Naive thymus-derived CD4-positive, alpha-beta T cell (primary cell): ENCODE measurements around the gene LPO. TPM values are rescaled to one million over a fixed set of nuclear protein-coding genes. Genes with fewer than 3 reads are reported as not detected.

Experiments
- ATAC-seq: fragments of 150-1000 bp; cut with Tn5 transposase; 2 replicates; pipeline ENCODE4 v1.10.0; 2021; ENCODE audit warnings: mild to moderate bottlenecking, moderate library complexity
- CTCF ChIA-PET: fragments of 350-600 bp; sonication (Branson Sonifier 250); formaldehyde crosslinking; loops from one replicate; lab custom pipeline; 2021; ENCODE audit warnings: antibody characterized with exemption; lab: Charles Lee
- POLR2A ChIA-PET: fragments of 350-600 bp; sonication (Branson Sonifier 250); formaldehyde crosslinking; loops from one replicate; lab custom pipeline; 2021; ENCODE audit warnings: antibody characterized with exemption, inconsistent platforms; lab: Charles Lee
- DNase-seq, 9 donors: peaks; one replicate each; pipeline versions ENCODE4 v3.0.0 to v3.0.0-alpha.2; 2020 to 2022; ENCODE audit warnings: mixed read lengths in 1 of 9
- H3K27ac ChIP-seq: one replicate; pipeline ENCODE4 v1.7.0; 2013; ENCODE audit warnings: mild to moderate bottlenecking, low read depth, low read length, moderate library complexity
- H3K27me3 ChIP-seq, 2 donors: one replicate each; pipeline ENCODE4 v1.7.0; 2013; ENCODE audit warnings: low read length in 2 of 2, mild to moderate bottlenecking in 2 of 2, moderate library complexity in 2 of 2; ENCODE audit not compliant: control insufficient read depth in 2 of 2, insufficient read depth in 2 of 2
- H3K36me3 ChIP-seq, 3 experiments: 1 replicate in 2 of 3; 2 replicates in 1 of 3; pipeline ENCODE4 v1.7.0; 2013; ENCODE audit warnings: low read length in 3 of 3, mild to moderate bottlenecking in 3 of 3, moderate library complexity in 1 of 3; ENCODE audit not compliant: insufficient read depth in 3 of 3, control insufficient read depth in 2 of 3
- H3K4me1 ChIP-seq, 2 donors: one replicate each; pipeline ENCODE4 v1.7.0; 2013; ENCODE audit warnings: low read length in 2 of 2, mild to moderate bottlenecking in 2 of 2, moderate library complexity in 1 of 2; ENCODE audit not compliant: control insufficient read depth in 2 of 2, insufficient read depth in 2 of 2
- H3K4me3 ChIP-seq: 2 replicates; pipeline ENCODE4 v1.7.0; 2013; ENCODE audit warnings: mild to moderate bottlenecking, low read length
- H3K9me3 ChIP-seq, 3 experiments: 1 replicate in 2 of 3; 2 replicates in 1 of 3; pipeline ENCODE4 v1.7.0; 2013; ENCODE audit warnings: low read length in 3 of 3; ENCODE audit not compliant: control insufficient read depth in 2 of 3
- H3K27ac Mint-ChIP-seq, 9 donors: one replicate each; pipeline ENCODE4 v1.8.0; 2020 to 2022; ENCODE audit warnings: mixed read lengths in 9 of 9, mild to moderate bottlenecking in 8 of 9, moderate library complexity in 5 of 9, inconsistent platforms in 2 of 9
- H3K27me3 Mint-ChIP-seq, 5 donors: one replicate each; pipeline ENCODE4 v1.8.0; 2021 to 2022; ENCODE audit warnings: mixed read lengths in 5 of 5, mild to moderate bottlenecking in 1 of 5
- H3K36me3 Mint-ChIP-seq, 5 donors: one replicate each; pipeline ENCODE4 v1.8.0; 2020 to 2022; ENCODE audit warnings: mixed read lengths in 5 of 5, mild to moderate bottlenecking in 3 of 5, inconsistent platforms in 1 of 5
- H3K4me1 Mint-ChIP-seq, 7 donors: one replicate each; pipeline ENCODE4 v1.8.0; 2020 to 2022; ENCODE audit warnings: mixed read lengths in 7 of 7, mild to moderate bottlenecking in 3 of 7, inconsistent platforms in 1 of 7
- H3K4me3 Mint-ChIP-seq, 10 donors: one replicate each; pipeline ENCODE4 v1.8.0; 2020 to 2022; ENCODE audit warnings: mild to moderate bottlenecking in 10 of 10, mixed read lengths in 10 of 10, moderate library complexity in 6 of 10, inconsistent platforms in 2 of 10
- H3K9me3 Mint-ChIP-seq, 11 donors: one replicate each; pipeline ENCODE4 v1.8.0; 2020 to 2022; ENCODE audit warnings: mixed read lengths in 11 of 11, mild to moderate bottlenecking in 4 of 11, inconsistent platforms in 1 of 11, moderate library complexity in 1 of 11
- intact Hi-C, 2 donors: fragments of 100-400 bp; cut with micrococcal nuclease; formaldehyde crosslinking; loops; one replicate each; pipeline ENCODE4 v1.15.1; 2023
- polyA plus RNA-seq, 2 donors: library from polyadenylated mRNA; unstranded; fragments of 300-500 nt; fragmentation: Illumina TruSeq; gene quantifications; one replicate each; pipeline ENCODE4 v1.2.3, GENCODE V29; 2021
- total RNA-seq, 6 experiments: library from RNA in 5 of 6; stranded (reverse) in 5 of 6; gene quantifications; 1 replicate in 5 of 6; 2 replicates in 1 of 6; pipeline ENCODE4 v1.2.3 and lab custom pipeline; 2021 to 2026

Gene LPO
- total and polyA plus RNA-seq, 7 experiments from 2014 or later: 0.13 to 0.15 TPM; not detected in 5

- DNase-seq (no peak), ATAC-seq (no peak)
- Mint-ChIP-seq H3K27me3 (peaks cover under 1 to 38% (median 25%) of the 10 kb centered on the region in 5 donors), H3K27ac (no peak overlapping the region), H3K9me3 (no peaks in the 10 kb centered on the region), H3K4me3 (no peak overlapping the region), H3K36me3 (no peaks in the 10 kb centered on the region), H3K4me1 (peaks cover 0 to 10% (median 5%) of the 10 kb centered on the region in 7 donors)
- intact Hi-C loops: no loop called here
- H3K4me3 ChIP-seq: no peak overlapping the region
- H3K4me1 ChIP-seq: no peaks in the 10 kb centered on the region
- H3K36me3 ChIP-seq: no peaks in the 10 kb centered on the region
- CTCF ChIA-PET: no interaction called here
- POLR2A ChIA-PET: no interaction called here
- no peaks in the 10 kb centered on the region for H3K9me3 ChIP-seq
- no peaks in the 10 kb centered on the region for H3K27me3 ChIP-seq
- H3K27ac ChIP-seq: no peak overlapping the region
Measured at GRCh38 chr17:58282442-58282841, 44.1 kb downstream of the LPO start.

GRCh38 chr17:58283674-58284612 lies 45.6 kb downstream of the LPO start:
- Histone ChIP-seq H3K9me3 (no peaks in the 10 kb centered on the region), H3K4me1 (no peaks in the 10 kb centered on the region), H3K36me3 (no peaks in the 10 kb centered on the region), H3K4me3 (no peak overlapping the region), H3K27ac (no peak overlapping the region), H3K27me3 (no peaks in the 10 kb centered on the region)
- no peak for DNase-seq
- intact Hi-C loops: no loop called here
- CTCF ChIA-PET: no interaction called here
- Mint-ChIP-seq H3K27ac (no peak overlapping the region), H3K27me3 (peaks cover 7 to 31% (median 24%) of the 10 kb centered on the region in 5 donors), H3K4me3 (no peak overlapping the region), H3K36me3 (no peaks in the 10 kb centered on the region), H3K4me1 (peaks cover 0 to 8% (median 5%) of the 10 kb centered on the region in 7 donors), H3K9me3 (no peaks in the 10 kb centered on the region)
- POLR2A ChIA-PET: no interaction called here
- ATAC-seq: no peak

- Mint-ChIP-seq H3K36me3 (no peaks in the 10 kb centered on the region), H3K4me1 (peaks cover 0 to 5% (median 1%) of the 10 kb centered on the region in 7 donors), H3K9me3 (no peaks in the 10 kb centered on the region), H3K27ac (no peak overlapping the region), H3K4me3 (no peak overlapping the region), H3K27me3 (peaks cover 7 to 29% (median 22%) of the 10 kb centered on the region in 5 donors)
- no peak overlapping the region for H3K4me3 ChIP-seq
- H3K27me3 ChIP-seq: no peaks in the 10 kb centered on the region
- ATAC-seq (no peak), DNase-seq (no peak)
- POLR2A ChIA-PET: no interaction called here
- intact Hi-C loops: no loop called here
- CTCF ChIA-PET: no interaction called here
- H3K9me3 ChIP-seq: no peaks in the 10 kb centered on the region
- H3K27ac ChIP-seq: no peak overlapping the region
- H3K4me1 ChIP-seq: no peaks in the 10 kb centered on the region
- H3K36me3 ChIP-seq: no peaks in the 10 kb centered on the region
Measured at GRCh38 chr17:58284613-58285421, 46.4 kb downstream of the LPO start.

- Histone ChIP-seq H3K27me3 (no peaks in the 10 kb centered on the region), H3K27ac (no peak overlapping the region), H3K9me3 (no peaks in the 10 kb centered on the region), H3K4me1 (no peaks in the 10 kb centered on the region), H3K4me3 (no peak overlapping the region), H3K36me3 (no peaks in the 10 kb centered on the region)
- intact Hi-C loops: no loop called here
- ATAC-seq (no peak), DNase-seq (no peak)
- Mint-ChIP-seq H3K36me3 (no peaks in the 10 kb centered on the region), H3K4me1 (peaks cover 0 to 4% (median 0%) of the 10 kb centered on the region in 7 donors), H3K4me3 (no peak overlapping the region), H3K9me3 (no peaks in the 10 kb centered on the region), H3K27me3 (peaks cover 7 to 29% (median 21%) of the 10 kb centered on the region in 5 donors), H3K27ac (no peak overlapping the region)
- POLR2A ChIA-PET: no interaction called here
- CTCF ChIA-PET: no interaction called here
Measured at GRCh38 chr17:58285422-58285810, 47.0 kb downstream of the LPO start.

- H3K9me3 ChIP-seq: peaks cover 0 to 3% (median 0%) of the 10 kb centered on the region in 3 experiments
- no peak overlapping the region for H3K4me3 Mint-ChIP-seq
- peaks cover 9 to 46% (median 24%) of the 10 kb centered on the region in 5 donors for H3K27me3 Mint-ChIP-seq
- H3K36me3 ChIP-seq: no peaks in the 10 kb centered on the region
- H3K27me3 ChIP-seq: no peaks in the 10 kb centered on the region
- H3K36me3 Mint-ChIP-seq: peaks cover 0 to 4% (median 0%) of the 10 kb centered on the region in 5 donors
- H3K4me1 ChIP-seq: no peaks in the 10 kb centered on the region
- intact Hi-C loops: no loop called here
- peaks cover 0 to 15% (median 3%) of the 10 kb centered on the region in 11 donors for H3K9me3 Mint-ChIP-seq
- ATAC-seq (no peak), DNase-seq (no peak)
- ChIA-PET POLR2A (no interaction called here), CTCF (no interaction called here)
- H3K27ac ChIP-seq: no peak overlapping the region
- no peak overlapping the region for H3K4me3 ChIP-seq
- H3K4me1 Mint-ChIP-seq: no peaks in the 10 kb centered on the region
- no peak overlapping the region for H3K27ac Mint-ChIP-seq
Measured at GRCh38 chr17:58289869-58290268, 51.5 kb downstream of the LPO start.

GRCh38 chr17:58291246-58291645 lies 52.9 kb downstream of the LPO start:
- no peaks in the 10 kb centered on the region for H3K27me3 ChIP-seq
- DNase-seq (no peak), ATAC-seq (no peak)
- H3K27me3 Mint-ChIP-seq: peaks cover 9 to 51% (median 24%) of the 10 kb centered on the region in 5 donors
- H3K9me3 ChIP-seq: peaks cover 0 to 3% (median 0%) of the 10 kb centered on the region in 3 experiments
- H3K36me3 ChIP-seq: no peaks in the 10 kb centered on the region
- no peak overlapping the region for H3K4me3 ChIP-seq
- H3K27ac Mint-ChIP-seq: no peak overlapping the region
- H3K4me3 Mint-ChIP-seq: no peak overlapping the region
- H3K36me3 Mint-ChIP-seq: peaks cover 0 to 4% (median 0%) of the 10 kb centered on the region in 5 donors
- POLR2A ChIA-PET: no interaction called here
- H3K9me3 Mint-ChIP-seq: peaks cover 0 to 16% (median 3%) of the 10 kb centered on the region in 11 donors
- H3K4me1 ChIP-seq: no peaks in the 10 kb centered on the region
- no peaks in the 10 kb centered on the region for H3K4me1 Mint-ChIP-seq
- H3K27ac ChIP-seq: no peak overlapping the region
- intact Hi-C loops: no loop called here
- CTCF ChIA-PET: no interaction called here
